ENCODE data around the gene MYL3.

Gene MYL3

DNA sequence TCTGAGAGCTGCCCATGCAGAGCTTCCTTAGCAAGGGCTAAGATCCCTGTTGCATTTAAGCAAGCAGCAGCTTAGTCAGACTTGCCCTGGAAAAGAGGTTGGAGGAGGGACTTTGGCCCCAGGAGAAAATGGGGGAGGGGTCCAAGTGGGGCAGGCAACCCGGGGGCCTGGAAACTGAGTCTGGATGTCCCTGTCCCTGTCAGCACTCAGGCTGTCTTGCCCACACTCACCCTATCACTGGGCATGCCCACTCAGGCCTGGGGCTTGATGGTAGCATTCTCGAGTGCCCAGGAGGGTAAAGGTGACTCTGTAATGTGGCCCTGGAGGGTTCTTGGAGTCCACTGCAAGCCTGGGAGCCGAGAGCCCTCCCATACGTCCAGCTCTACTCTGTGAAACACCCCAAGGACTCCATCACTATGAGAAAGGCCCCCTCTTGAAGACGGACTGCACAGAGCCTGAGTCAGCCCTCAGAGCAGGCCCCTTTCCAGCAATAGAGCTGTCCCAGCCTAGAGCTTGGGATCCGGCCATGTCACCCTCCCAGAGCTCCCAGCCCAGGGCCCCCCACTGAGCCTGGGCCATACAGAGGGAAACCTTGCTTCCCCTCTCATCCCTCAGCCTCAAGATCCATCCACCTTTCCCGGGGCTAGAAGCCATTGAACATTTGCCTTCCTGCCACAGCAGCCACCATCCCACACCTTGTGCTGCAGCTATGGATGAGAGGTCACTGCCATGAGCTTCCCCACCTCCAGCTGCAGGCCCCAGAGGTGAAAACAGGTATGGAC is 13.4 kb downstream of the MYL3 start:
- no peak for DNase-seq (ENCODE audit: low spot score)

DNA sequence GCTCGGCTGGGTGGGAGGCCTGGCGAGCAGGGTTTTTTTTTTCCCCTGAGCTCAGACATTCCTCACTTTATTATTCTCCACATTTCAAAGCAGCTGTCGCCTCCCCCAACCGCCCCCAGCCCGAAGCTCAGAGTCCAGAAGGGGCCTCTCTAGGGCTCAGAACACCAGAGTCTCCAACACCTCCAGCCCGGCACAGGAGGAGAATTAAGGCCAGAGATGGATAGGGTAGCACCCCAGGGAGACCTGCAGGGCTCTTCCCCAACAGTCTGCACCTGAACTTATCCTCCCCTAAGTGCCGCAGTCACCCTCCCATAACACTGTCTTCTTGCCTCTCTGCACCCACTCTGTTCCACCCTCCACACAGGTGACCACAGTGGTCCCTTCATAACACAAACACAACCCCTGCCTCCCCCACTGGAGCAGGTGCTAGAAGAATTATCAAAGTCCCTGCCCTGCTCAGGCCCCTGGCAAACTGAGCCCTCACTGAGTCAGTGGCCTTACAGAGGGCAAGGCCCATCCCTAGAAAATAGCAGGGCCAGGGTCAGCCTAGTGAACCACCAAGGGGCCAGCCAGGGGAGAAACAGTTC is 14.1 kb downstream of the MYL3 start:
- no peak for DNase-seq (ENCODE audit: low spot score)

- no peak for DNase-seq (ENCODE audit: low spot score)
Observed at GRCh38 chr3:46848271-46849044, 14.8 kb downstream of the MYL3 start.

GRCh38 chr3:46847744-46848143 is 15.5 kb downstream of the MYL3 start:
- DNase-seq (ENCODE audit: low spot score) = no peak

- DNase-seq (ENCODE audit: low spot score) = no peak
Observed at GRCh38 chr3:46846624-46847542, 16.4 kb downstream of the MYL3 start.

- DNase-seq (ENCODE audit: low spot score) = peak; percentile 59
Observed at GRCh38 chr3:46845860-46846623, 17.2 kb downstream of the MYL3 start.

DNA sequence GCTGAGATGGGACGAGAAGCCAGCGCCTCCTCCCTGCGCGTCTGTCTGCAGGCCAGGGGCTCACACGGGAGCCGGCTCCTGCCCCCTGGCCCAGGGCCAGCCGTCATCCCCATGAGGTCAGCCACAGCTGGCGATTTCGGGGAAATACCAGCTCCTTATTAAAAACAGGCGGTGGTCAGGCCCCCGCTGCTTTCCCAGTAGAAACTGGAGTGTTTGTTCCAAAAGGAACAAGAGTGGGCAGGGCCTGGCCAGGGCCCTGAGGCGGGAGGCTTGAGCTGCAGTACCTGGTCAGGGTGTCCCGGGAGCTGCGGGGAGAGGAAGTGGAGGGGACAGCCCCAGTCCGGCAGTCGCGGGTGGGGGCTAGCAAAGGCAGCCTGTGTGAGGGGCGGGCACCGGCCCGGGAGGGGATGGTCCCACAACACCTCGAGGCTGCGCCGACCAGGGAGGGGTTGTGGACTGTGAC is 17.8 kb downstream of the MYL3 start:
- DNase-seq (ENCODE audit: low spot score) = no peak

DNA sequence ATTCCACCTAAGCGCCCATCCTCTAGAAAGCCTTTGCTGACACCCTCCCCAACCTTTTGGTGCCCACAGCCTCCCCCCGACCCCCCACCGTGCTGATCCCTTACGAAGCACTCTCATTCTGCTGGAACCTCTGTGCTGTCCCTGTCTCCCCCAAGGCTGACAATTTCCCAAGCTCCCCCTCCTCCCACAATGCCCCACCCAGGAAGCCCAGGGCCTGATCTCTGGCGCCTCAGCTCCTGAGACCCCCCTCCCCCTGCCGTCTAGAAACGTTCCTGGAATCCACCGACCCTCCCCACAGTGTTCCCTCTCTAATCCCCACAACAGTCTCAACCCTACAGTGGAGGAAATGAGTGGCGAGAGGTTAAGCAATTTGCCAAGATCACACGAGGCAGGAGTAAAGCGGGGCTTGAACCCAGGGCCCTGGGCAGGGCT is 18.3 kb downstream of the MYL3 start:
- DNase-seq (ENCODE audit: low spot score) = no peak

DNA sequence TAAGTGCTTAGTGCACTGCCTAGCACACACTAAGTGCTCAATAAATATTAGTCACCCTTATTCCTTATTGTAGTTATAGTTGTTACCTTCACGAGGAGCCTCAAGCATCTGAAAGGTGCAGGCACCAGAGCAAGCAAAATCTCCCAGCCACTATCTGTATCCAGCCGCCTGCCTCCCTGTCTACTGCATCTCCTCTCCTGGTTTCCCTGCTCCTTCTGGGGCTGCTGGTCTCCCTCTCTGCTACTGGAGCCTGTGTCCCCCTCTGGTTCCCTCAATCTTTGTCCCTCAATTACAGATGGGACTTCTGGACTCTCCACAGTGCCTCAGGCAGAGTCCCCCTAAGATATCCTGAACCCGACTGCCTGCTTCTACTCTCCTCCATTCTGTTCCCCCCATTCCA is 18.8 kb downstream of the MYL3 start:
- DNase-seq (ENCODE audit: low spot score) = no peak

GRCh38 chr3:46843508-46843907 is 19.7 kb downstream of the MYL3 start:
- no peak for DNase-seq (ENCODE audit: low spot score)

DNA sequence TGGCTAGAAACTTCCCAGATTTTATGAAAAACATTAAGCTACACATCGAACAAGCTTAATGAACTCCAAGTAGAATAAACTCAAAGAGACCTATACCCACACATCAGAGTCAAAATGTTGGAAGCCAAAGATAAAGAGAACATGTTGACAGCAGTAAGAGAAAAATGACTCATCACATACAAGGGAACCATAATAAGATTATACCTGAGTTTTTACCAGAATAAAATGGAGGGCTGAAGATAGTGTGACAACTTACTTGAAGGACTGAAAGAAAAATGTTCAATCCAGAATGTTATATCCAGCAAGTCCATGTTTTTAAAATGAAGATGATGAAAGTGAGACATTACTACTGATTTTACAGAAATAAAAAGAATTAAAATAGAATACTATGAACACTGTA is 22.8 kb downstream of the MYL3 start:
- DNase-seq (ENCODE audit: low spot score) = no peak

GRCh38 chr3:46838301-46838700 is 24.9 kb downstream of the MYL3 start:
- DNase-seq (ENCODE audit: low spot score) = no peak

DNA sequence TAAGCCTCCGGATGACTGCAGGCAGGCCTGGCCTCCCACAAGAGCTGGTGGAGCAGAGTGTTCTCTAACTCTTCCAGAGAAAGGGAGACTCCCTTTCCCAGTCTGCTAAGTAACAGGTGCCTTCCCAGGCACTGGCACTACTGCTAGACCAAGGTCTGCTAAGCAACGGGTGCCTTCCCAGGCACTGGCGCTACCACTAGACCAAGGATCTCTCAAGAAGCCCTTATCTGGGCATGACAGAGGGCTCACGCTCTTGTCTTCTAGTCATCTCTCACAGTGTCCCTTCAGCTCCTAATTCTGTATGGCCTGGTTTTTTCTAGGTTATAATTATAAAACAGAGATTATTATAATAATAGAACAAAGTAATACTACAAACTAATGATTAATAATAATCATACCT is 27.8 kb downstream of the MYL3 start:
- no peak for DNase-seq (ENCODE audit: low spot score)

DNA sequence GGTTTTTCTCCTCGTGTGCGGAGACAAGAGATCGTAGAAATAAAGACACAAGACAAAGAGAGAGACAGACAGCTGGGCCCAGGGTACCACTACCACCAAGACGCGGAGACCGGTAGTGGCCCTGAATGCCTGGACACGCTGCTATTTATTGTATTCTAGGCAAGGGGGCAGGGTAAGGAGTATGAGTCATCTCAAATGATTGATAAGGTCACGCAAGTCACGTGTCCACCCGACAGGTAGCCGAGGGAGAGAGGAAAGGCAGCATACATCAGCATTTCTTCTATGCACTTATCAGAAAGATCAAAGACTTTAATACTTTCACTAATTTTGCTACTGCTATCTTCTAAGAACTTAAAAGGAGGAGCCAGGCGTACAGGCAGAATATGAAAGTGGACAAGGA is 28.2 kb downstream of the MYL3 start:
- no peak for DNase-seq (ENCODE audit: low spot score)

DNA sequence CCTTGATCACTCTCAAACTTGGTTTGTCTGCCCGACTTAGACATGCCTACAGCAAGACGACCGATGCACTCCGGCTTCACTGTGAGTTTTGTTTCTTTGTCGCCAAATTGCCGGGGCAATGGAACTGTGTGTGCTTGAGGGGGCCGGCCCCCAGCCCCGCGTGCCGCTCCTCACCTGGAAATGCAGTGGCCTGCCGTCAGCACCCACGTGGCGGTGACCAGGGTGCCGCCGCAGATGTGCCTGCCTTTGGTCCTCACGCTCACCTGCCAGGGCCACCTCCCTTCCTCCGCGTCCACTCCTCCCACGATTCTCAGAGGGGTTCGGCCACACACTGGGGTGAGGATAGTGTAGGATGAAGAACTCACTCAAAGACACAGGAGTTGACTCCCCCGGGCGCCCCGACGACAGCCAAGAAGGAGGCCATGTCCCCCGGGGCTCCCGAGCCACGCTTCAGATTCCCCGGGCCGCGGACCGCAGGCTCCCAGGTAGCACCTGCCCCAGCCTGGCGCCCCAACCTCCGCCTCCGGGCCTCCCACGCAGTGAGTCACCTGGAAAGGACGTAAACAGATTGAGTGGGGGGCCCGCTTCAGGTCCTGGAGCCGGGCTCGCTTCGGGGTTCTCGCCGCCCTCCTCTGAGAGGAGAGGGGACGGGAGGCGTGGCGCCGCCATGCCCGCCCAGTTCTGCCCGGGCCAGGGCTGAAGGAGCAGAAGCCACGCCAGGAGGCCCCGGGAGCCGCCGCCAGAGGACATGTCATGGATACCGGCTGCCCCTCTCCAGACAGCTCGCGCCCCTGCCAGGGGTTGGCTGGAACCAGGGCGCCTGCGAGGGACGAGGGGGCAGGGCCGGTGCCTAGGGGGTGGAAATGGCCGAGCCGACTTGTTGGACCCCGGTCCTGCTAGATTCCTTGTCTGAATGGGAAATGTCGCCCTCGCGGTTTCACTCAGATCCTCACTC is 29.6 kb downstream of the MYL3 start:
- DNase-seq (ENCODE audit: low spot score) = no peak

GRCh38 chr3:46831841-46832240 is 31.4 kb downstream of the MYL3 start:
- DNase-seq (ENCODE audit: low spot score) = no peak

- DNase-seq (ENCODE audit: low spot score) = no peak
Observed at GRCh38 chr3:46831316-46831715, 31.9 kb downstream of the MYL3 start.

DNA sequence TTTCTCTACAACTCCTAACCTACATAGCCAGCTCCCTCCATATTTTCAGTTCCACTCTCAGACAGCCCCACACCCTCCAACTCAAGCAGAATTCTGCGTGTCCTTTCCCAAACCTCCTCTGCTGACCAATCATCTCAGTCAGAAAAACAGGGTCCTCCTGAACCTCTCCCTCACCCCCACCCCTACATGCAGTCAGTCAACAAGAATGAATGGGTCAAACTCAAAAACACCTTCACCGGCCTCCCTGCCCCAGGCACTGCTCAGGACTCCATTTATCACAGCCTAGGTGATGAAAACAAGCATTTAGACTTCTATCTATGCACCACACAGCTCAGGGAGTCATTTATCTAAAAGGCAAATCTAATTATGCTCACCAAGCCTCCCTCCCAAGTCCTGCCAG is 32.4 kb downstream of the MYL3 start:
- no peak for DNase-seq (ENCODE audit: low spot score)

GRCh38 chr3:46829699-46830208 is 33.5 kb downstream of the MYL3 start:
- peak; percentile 80 for DNase-seq (ENCODE audit: low spot score)

GRCh38 chr3:46825450-46825849 is 37.8 kb downstream of the MYL3 start:
- no peak for DNase-seq (ENCODE audit: low spot score)
